Measurements from ENCODE around the gene HOXA11.

GRCh38 chr7:27189295-27189996 lies 4.4 kb upstream of the HOXA11 start:
- TF ChIP-seq, protein P1, sequence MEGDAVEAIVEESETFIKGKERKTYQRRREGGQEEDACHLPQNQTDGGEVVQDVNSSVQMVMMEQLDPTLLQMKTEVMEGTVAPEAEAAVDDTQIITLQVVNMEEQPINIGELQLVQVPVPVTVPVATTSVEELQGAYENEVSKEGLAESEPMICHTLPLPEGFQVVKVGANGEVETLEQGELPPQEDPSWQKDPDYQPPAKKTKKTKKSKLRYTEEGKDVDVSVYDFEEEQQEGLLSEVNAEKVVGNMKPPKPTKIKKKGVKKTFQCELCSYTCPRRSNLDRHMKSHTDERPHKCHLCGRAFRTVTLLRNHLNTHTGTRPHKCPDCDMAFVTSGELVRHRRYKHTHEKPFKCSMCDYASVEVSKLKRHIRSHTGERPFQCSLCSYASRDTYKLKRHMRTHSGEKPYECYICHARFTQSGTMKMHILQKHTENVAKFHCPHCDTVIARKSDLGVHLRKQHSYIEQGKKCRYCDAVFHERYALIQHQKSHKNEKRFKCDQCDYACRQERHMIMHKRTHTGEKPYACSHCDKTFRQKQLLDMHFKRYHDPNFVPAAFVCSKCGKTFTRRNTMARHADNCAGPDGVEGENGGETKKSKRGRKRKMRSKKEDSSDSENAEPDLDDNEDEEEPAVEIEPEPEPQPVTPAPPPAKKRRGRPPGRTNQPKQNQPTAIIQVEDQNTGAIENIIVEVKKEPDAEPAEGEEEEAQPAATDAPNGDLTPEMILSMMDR (IDR thresholded peaks at IDR 0.05; ENCODE audit: poor library complexity, severe bottlenecking) = no peak
- TF ChIP-seq EZH2 (IDR thresholded peaks at IDR 0.05; ENCODE audit: borderline replicate concordance, insufficient read depth, low read length, poor library complexity, severe bottlenecking) (peak; percentile 26), POLR2AphosphoS5 (IDR thresholded peaks at IDR 0.05) (no peak), EP300 (conservative IDR thresholded peaks at IDR 0.05; ENCODE audit: poor library complexity, severe bottlenecking) (no peak), SMC3 (conservative IDR thresholded peaks at IDR 0.05; ENCODE audit: poor library complexity) (no peak)
- TF ChIP-seq, protein P2, sequence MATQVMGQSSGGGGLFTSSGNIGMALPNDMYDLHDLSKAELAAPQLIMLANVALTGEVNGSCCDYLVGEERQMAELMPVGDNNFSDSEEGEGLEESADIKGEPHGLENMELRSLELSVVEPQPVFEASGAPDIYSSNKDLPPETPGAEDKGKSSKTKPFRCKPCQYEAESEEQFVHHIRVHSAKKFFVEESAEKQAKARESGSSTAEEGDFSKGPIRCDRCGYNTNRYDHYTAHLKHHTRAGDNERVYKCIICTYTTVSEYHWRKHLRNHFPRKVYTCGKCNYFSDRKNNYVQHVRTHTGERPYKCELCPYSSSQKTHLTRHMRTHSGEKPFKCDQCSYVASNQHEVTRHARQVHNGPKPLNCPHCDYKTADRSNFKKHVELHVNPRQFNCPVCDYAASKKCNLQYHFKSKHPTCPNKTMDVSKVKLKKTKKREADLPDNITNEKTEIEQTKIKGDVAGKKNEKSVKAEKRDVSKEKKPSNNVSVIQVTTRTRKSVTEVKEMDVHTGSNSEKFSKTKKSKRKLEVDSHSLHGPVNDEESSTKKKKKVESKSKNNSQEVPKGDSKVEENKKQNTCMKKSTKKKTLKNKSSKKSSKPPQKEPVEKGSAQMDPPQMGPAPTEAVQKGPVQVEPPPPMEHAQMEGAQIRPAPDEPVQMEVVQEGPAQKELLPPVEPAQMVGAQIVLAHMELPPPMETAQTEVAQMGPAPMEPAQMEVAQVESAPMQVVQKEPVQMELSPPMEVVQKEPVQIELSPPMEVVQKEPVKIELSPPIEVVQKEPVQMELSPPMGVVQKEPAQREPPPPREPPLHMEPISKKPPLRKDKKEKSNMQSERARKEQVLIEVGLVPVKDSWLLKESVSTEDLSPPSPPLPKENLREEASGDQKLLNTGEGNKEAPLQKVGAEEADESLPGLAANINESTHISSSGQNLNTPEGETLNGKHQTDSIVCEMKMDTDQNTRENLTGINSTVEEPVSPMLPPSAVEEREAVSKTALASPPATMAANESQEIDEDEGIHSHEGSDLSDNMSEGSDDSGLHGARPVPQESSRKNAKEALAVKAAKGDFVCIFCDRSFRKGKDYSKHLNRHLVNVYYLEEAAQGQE (IDR thresholded peaks at IDR 0.05; ENCODE audit: borderline replicate concordance) = no peak
